SIG-M5 (cell line): Measurements from ENCODE around the gene PEX6.
"Not testable (repeated sequence)": the region's sequence is repeated elsewhere in the genome, so short reads cannot be mapped to it uniquely, and the experiment has no call there.

Source experiments
- DNase-seq: peaks from one replicate; lab custom pipeline; 2025; lab: John Stamatoyannopoulos, UW

The PEX6 gene

DNA sequence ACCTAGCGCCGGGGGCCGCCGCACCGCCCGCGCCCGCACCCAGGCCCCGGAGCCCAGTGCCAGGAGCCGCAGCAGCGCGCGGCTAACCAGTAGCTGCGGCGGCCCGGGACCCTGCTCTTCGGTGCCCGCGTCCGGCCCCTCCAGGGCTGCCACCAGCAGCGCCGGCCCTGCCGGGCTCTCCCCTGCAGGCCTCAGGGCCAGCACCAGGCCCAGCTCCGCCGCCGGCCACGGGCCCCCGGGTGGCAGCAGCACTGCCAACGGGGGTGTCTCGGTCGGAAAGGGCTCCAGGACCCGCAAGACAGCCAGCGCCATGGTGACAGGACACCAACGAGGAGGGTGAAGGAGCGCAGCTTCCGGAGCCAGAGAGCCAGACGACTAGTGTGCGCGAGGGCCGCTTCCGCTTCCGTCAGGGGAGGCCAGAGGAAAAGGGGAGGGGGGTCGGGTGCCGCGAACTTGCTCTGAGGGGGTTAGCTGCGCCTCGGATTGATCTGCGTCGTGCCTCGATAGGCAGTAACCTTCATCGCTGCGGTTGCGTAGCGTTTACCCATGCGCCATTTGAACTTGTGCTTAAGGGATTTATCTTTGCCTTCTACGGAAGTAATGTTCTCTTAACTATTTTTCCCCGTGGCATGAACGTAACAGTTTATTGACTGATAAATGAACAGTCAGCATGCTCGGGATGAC is at the start of gene PEX6:
PEX6 (minus strand) TSS at position 343 of the 684 bp plus-strand sequence; CDS start at position 312, 31 bp downstream.
- peak; percentile 53 for DNase-seq

DNA sequence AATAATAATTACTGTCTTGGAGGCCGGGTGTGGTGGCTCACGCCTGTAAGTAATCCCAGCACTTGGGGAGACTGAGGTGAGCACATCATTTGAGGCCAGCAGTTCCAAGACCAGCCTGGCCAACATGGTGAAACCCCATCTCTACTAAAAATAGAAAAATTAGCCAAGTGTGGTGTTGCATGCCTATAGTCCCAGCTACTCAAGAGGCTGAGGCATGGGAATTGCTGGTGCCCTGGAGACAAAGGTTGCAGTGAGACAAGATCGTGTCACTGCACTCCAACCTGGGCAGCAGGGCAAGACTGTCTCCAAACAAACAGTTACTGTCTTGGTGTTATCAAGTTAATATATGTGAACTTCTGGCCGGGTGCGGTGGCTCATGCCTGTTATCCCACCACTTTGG is 47.4 kb upstream of the PEX6 start:
- DNase-seq = no peak

DNA sequence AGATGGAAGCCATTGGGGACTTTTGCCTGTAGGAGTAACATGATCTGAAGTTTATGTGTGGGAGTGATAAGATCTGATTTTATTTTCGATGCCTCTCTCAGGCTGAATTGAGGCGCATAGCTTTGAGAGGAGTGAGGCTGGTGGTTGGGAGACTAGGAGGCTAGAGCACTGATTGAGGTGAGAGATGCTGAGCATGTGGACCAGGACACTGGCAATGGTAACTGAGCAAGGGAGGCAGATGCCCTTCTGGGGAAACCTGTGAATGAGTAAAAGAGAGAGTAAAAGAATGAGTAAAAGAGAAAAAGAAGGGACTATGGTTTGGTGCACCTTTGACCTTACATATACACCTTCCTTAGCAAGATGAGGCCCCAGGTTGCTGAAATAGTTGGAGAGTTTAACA is 45.5 kb upstream of the PEX6 start:
- DNase-seq = no peak

- DNase-seq = no peak
These were observed 42.5 kb upstream of the PEX6 start, which contains the start of gene RRP36 for GRCh38 chr6:43021270-43022047. TSS of gene RRP36 (plus strand) at chr6:43021623. CDS start at chr6:43021655, 32 bp downstream.

DNA sequence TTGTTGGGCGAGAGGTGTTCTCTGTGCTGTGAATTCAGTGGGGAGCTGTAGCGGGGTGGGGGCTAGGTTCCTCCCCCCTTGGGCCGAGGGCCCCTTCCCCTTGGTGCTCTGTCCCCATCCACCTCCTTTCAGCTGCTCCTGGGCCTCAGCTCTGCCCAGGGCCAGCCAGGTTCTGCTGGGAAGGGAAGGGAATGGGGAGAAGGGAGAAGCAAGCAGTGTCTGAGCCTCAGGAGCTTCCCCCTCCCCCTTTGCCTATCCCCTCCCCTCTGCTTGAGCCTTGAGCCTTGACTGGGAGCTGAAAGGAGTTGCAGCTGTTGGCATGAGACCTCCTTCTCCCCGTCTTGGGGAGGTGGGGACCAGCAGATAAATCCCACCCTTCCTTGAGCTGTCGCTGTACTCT is 41.9 kb upstream of the PEX6 start:
- no peak for DNase-seq

- DNase-seq = no peak
These were observed 41.2 kb upstream of the PEX6 start for GRCh38 chr6:43020052-43020705.

DNA sequence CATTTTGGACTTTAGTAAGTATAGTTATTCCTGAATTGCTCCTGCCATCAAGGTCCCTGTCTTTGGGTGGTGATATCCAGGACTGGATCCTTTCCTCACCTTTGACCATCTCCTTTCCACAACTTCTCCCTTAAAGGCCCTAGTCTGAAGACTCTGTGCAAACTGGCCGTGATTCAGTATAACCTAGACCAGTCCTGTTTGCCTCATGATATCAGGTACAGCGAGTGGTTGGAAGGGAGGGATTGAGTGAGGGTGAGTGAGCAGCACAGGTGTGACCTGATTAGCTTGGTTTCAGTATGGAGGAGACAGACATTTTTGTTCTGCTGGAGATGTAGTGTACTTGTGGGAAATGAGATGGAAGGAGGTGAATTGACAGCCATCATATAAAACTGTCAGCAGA is 40.2 kb upstream of the PEX6 start:
- DNase-seq = no peak

DNA sequence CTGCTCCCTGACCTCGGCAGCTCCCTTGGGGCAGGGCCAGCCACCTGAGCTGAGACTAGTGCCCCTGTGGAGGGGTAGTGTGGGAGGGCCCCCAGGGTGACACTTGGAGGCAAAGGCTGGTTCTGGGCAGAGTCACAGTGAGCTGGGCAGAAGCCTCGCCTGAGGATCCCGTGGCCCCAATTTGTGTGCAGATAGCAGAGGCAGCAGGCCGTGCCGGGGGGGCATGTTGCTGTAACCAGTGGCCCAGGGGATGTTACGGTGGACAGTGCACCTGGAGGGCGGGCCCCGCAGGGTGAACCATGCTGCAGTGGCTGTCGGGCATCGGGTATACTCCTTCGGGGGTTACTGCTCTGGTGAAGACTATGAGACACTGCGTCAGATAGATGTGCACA is 38.0 kb upstream of the PEX6 start:
- no peak for DNase-seq

DNA sequence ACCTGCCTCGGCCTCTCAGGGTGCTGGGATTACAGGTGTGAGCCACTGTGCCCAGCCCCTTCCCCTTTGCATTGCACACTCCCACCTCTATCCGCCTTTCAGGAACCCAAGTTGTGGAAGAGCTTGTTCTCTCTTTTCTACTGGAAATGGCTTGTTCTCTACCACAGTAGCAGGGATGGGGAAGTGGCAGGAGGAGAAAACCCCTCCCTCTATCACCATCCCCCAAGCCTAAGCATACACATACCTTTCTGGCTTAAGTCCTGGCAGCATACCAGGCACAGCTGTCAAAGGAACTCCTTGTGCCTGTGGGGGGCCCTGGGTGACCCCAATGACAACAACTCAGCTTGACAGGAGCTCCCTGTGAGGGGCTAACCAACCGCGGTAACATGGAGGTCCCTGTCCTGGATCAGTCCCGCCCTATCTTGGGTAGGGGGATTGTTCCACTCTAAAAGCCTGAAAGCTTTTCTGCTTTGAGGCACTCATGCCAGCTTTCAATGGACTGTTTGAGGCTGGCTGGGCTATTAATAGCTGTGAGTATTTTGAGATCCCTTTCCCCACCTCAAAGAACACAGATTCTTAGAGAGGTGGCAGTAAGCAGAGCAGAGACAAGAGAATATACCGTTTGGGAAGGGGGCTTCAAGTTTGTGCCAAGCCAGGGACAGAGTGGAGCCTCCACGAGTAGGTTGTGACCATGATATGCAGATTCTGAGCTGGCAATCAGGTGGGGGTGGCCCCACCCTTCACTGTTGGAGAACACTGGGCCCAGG is 37.4 kb upstream of the PEX6 start:
- DNase-seq = no peak

GRCh38 chr6:43014434-43014909 is 35.5 kb upstream of the PEX6 start:
- no peak for DNase-seq

DNA sequence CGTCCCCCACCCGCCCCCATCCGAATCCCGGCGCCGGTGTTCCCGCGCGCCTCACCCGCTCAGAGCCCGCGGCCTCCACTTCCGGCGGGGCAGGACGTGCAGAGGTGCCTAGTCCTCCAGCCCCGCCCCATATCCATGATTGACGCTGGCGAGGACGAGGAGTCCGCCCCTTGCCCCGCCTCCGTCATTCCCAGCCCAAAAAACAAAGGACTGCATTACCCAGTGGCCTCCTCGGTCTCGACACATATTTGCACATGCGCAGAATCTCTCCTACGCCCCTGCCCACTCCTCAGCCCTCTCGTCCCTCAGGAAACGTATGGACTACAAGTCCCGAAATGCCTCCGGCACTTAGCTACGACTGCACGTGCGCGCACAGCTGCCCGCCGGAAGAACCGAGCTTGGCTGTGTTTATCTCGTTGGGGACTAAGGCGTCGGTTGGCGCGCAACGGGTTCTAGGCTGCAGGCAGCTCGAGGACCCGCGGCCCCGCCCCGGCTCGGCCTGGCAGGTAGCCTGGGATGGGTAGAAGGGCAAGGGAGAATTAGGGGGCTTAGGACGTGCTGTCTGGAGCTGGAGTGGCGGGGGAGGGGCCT is 35.0 kb upstream of the PEX6 start, which contains the start of the genes KLHDC3 and MEA1:
KLHDC3 (plus strand) TSS at position 407 of the 591 bp plus-strand sequence. CDS start 2,944 bp downstream, outside the sequence.
MEA1 (minus strand) TSS at position 104 of the 591 bp plus-strand sequence. CDS start 133 bp downstream, outside the sequence.
- DNase-seq = peak; percentile 98

DNA sequence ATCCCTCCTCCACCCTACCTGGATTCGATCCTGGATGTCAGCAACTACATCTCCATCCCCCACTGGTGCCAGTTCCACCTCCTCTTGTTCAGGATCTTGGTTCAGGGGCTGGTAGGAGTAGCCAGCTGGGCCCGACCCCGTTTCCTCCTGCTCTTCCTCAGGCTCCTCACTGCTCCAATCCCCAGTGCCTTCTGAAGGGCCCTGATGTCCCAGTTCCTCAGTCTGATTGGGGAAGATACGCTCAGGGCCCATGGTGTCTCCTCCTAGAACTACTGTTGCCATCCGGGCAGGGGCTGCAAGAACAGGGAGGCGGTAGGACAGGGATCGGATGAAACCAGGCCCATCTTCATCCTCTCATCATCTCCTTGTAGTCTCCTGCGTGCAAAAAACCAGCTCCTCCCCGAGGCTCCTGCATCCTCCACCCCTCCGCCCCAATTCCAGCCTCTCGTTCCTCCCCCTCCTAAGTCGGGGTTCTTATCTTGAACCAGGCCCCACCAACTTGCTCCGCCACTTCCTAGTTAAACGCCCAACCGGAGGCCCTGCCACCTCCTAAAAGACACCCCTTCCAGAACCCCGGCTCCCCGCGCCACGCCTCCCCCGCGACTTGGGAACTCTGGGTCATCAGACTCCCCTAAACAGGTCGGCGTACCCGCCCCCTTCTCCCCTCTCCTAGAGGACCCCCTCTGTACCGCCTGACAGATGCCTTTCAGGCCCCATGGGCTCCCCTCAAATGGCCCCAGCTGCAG is 34.3 kb upstream of the PEX6 start:
- DNase-seq = no peak

- DNase-seq = no peak
These were observed 33.4 kb upstream of the PEX6 start for GRCh38 chr6:43012364-43012763.

- DNase-seq = no peak
These were observed 32.2 kb upstream of the PEX6 start for GRCh38 chr6:43011207-43011606.

DNA sequence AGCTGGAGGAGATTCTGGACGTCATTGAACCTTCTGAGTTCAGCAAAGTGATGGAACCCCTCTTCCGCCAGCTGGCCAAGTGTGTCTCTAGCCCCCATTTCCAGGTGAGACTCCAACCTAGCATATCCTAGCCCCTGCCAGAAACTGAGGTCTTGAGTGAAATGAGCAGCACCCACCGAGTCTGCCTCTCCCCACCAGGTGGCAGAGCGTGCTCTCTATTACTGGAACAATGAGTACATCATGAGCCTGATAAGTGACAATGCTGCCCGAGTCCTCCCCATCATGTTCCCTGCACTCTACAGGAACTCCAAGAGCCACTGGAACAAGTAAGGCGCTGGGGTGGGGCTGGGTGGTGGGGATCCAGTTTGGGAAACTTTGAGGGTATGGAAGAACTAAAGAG is 30.1 kb upstream of the PEX6 start:
- no peak for DNase-seq

DNA sequence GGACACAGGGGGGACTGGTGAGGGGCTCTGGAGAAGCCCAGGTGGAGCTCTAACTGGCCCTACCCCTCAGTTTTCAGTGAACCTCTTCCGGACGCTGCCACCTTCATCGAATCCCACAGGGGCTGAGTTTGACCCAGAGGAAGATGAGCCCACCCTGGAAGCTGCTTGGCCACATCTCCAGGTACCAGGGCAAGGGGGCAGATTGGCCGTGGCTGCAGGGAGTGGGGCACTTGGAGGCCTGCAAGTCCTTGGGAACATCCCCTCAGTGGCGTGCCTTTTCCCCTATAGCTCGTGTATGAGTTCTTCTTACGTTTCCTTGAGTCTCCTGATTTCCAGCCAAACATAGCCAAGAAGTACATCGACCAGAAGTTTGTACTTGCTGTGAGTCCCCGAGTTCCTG is 28.1 kb upstream of the PEX6 start:
- DNase-seq = no peak

- no peak for DNase-seq
These were observed 27.3 kb upstream of the PEX6 start for GRCh38 chr6:43006251-43006650.

DNA sequence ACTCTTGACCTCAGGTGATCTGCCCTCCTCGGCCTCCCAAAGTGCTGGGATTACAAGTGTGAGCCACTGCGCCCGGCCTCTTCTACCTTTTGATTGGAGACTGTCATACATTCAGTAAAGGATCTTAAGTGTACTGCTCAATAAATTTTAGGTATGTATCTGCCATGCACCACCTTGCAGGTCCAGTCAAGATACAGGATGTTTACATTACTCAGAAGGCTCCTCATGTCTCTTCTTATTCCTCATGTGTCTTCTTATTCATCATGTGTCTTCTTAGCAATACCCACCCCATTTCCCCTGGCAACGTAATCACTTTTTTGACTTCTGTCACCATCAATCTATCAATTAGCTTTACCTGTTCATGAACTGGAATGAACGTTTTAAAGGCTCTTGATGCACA is 26.9 kb upstream of the PEX6 start:
- no peak for DNase-seq

DNA sequence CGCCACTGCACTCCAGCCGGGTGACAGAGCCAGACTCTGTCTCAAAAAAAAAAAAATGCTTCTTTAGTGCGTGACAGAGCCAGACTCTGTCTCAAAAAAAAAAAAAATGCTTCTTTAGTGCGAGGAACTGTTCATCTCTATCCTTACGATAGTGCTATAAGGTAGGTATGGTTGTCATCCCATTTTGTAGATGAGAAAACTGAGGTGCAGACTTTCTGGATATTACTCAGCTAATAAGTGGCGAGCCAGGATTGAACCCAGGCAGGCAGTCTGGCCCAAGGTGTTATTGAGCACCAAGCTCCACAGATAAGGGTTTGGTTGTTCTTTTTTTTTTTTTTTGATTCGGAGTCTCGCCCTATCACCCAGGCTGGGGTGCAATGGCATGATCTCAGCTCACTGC is 22.9 kb upstream of the PEX6 start:
- no peak for DNase-seq

GRCh38 chr6:42998205-42998604 is 19.2 kb upstream of the PEX6 start:
- not testable (repeated sequence) for DNase-seq

GRCh38 chr6:42996513-42996912 is 17.5 kb upstream of the PEX6 start:
- no peak for DNase-seq
